RPMI7951 (cell line): Measurements from ENCODE around the gene DNER. TPM values are rescaled to one million over a fixed set of nuclear protein-coding genes. Genes with fewer than 3 reads are reported as not detected.
"Not testable (repeated sequence)": the region's sequence is repeated elsewhere in the genome, so short reads cannot be mapped to it uniquely, and the experiment has no call there.

Experiments used
- DNase-seq: peaks from one replicate; pipeline ENCODE4 v3.0.0-alpha.2; 2012; ENCODE audit warnings: low read depth
- total RNA-seq: library from RNA; depleted of rRNA; stranded (reverse); fragments of >200 nt; shearing (Covaris generic); gene quantifications from 2 replicates; pipeline ENCODE4 v1.2.3, GENCODE V29; 2014; rRNA removed

Gene DNER
- total RNA-seq, 1 experiment from 2014 or later = 126 TPM

- peak; percentile 48 for DNase-seq
These were observed 370.7 kb downstream of the DNER start for GRCh38 chr2:229343661-229344060.

- DNase-seq = peak; percentile 50
These were observed 372.0 kb downstream of the DNER start for GRCh38 chr2:229342376-229342775.

DNA sequence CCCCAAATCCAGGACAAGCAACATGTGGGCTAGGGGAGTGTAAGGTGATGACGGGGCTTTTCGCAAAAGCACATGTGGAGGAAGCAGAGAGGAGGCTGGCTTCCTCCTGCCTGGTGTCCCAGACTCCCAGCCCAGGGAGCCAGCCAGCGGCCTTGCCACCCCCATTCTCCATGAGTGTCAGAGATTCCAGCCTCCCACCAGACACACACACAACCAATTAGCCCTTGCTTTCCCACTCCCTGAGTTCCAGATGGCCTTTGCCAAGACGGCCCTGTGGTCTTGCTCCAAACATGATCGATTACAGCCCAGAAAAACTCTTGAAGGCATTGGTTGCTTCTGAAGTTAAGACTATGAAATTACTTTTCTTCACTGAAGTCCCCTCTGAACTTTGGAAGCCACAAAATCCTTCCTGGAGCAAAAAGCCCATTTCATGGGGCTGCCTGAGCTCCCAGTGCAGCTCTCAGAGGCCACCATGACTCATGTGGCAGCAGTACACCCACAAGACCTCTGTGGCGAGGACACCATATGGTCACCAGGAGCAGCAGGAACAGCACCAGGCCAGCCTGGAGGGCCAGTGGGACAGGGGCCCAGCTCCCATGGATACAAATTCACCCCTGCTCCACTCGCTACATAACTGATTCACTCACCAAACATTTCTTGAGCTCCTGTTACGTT lies 374.1 kb downstream of the DNER start:
- peak; percentile 100 for DNase-seq

DNA sequence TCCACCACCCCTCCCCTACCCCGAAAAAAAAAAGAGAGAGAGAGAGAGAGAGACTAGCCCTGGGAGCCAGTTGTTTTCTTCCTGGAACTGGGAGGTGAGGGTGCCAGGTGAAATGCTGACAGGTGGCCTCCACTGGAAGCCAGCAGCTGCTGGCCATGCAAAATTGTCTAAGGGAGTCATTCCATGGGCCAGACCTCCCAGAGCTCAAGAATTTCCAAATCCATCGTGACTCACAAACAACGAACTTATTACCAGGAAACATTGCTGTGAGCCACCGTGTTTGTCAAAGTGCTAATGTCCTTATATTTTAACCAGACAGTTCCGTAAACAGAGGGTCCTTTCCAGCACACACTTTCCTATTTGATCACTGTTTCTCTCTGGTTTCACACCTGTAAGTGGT lies 374.7 kb downstream of the DNER start:
- DNase-seq = peak; percentile 85

DNA sequence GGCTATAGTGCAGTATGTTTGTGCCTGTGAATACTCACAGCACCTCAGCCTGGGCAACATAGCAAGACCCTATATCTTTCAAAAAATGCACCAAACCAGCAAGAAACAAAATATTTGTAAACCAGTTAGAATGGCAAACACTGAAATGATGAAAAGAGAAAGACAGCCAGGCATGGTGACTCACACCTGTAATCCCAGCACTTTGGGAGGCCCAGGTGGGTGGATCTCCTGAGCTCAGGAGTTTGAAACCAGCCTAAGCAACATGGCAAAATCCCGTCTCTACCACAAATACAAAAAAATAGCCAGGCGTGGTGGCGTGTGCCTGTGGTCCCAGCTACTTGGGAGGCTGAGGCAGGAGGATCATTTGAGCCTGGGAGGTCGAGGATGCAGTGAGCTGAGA lies 375.2 kb downstream of the DNER start:
- DNase-seq = not testable (repeated sequence)

DNA sequence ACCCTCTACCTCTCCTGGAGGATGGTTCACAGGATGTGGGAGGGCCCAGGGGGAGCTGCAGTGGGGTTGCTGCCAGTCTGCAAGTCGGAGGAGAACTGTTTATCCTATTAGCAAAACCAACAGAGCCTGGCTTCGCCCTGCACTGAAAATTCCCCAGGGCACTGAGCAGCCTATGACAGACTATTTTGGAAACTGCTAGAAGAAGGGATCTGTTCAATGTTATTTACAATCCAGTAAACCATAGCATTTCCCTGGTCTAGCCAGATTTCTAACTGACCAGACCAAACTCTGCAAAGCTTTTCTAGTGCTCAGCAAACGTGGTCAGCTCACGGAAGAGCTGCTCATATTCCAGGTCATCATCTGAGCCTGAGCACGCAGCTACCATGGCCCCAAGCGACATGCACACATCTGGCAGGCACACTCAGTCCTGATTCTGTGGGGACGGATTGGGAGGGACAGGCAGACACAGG lies 378.4 kb downstream of the DNER start:
- DNase-seq = peak; percentile 95

GRCh38 chr2:229335330-229335729 lies 379.0 kb downstream of the DNER start:
- no peak for DNase-seq

DNA sequence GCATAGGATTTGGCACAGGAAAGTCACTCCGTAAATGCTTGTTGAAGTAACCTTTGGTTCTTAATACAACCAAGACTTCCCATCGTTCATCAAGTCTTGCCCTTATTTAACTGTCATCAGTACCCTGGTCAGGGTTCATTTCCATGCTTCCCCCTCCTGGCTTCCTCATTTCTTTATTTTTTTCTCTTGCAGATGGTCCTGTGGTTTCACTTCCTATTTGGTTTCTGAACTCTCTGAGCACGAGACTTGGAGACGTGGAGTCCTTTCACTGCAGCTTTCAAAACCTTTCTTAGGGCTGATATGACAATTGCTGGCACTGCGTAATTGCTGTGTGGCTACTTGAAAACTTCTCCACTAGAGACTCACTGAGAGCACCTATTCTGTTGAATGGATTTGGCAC lies 383.4 kb downstream of the DNER start:
- DNase-seq = peak; percentile 40

- no peak for DNase-seq
These were observed 394.8 kb downstream of the DNER start for GRCh38 chr2:229319558-229319957.

GRCh38 chr2:229314117-229314516 lies 400.2 kb downstream of the DNER start:
- peak; percentile 72 for DNase-seq

DNA sequence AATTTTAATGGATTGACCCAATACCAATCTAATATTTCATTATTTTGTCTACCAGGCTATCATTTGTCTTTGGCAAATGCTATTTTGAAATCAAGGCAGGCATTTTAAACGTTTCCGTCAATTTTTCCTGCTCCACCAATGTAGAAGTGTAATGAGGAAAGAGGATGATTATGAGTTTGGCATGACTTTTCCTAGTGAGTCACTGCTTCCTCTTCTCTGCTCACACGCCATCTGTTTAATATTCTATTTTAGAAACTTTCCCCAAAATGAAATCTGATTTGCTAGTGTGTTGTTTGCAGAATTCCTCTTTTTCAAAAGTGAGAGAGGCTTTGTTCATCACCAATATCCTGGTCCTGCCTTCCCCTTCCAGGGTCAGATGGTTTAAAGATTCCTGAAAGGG lies 400.8 kb downstream of the DNER start:
- DNase-seq = peak; percentile 85

Other genes starting within 250 kb of the DNER start
- 105 and 107 TPM in 2 replicates for gene TRIP12, start 207.5 kb upstream of the DNER start, total RNA-seq
- gene FBXO36, start 207.9 kb upstream of the DNER start, total RNA-seq = 5.2 and 6.4 TPM in 2 replicates